Stimulated activated CD4-positive, alpha-beta T cell treated with anti-CD3 and anti-CD28 coated beads, Interleukin-2, amount 100 ng/mL, for 4 hours (primary cell): ENCODE data around the gene NAXE.
"Not testable (repeated sequence)": the region's sequence is repeated elsewhere in the genome, so short reads cannot be mapped to it uniquely, and the experiment has no call there.

ENCODE experiments used
- DNase-seq: peaks from one replicate; pipeline ENCODE4 v3.0.0-alpha.2; 2020; ENCODE audit warnings: low read depth

Gene NAXE

GRCh38 chr1:156623946-156624813, 32.6 kb downstream of the NAXE start:
- DNase-seq: no peak

- DNase-seq: no peak
Measured at GRCh38 chr1:156624814-156625435, 33.3 kb downstream of the NAXE start.

GRCh38 chr1:156625436-156626078, 34.0 kb downstream of the NAXE start:
- no peak for DNase-seq

- no peak for DNase-seq
Measured at GRCh38 chr1:156626079-156626438, 34.5 kb downstream of the NAXE start.

GRCh38 chr1:156627313-156627880, 35.8 kb downstream of the NAXE start:
- no peak for DNase-seq

- no peak for DNase-seq
Measured at GRCh38 chr1:156629823-156630449, 38.4 kb downstream of the NAXE start.

GRCh38 chr1:156631152-156631551, 39.6 kb downstream of the NAXE start:
- DNase-seq: not testable (repeated sequence)

GRCh38 chr1:156632355-156632754, 40.8 kb downstream of the NAXE start:
- no peak for DNase-seq

GRCh38 chr1:156638189-156638985, 46.8 kb downstream of the NAXE start:
- DNase-seq: no peak

GRCh38 chr1:156639601-156640101, 48.1 kb downstream of the NAXE start:
- no peak for DNase-seq

- no peak for DNase-seq
Measured at GRCh38 chr1:156640842-156641706, 49.5 kb downstream of the NAXE start.

GRCh38 chr1:156641761-156642264, 50.2 kb downstream of the NAXE start, which contains the start of gene BCAN:
Gene BCAN (plus strand): TSS chr1:156642117. CDS start chr1:156646055, 3,938 bp downstream.
- DNase-seq: no peak

- DNase-seq: no peak
Measured at GRCh38 chr1:156642265-156643048, 50.9 kb downstream of the NAXE start.

GRCh38 chr1:156643049-156643777, 51.6 kb downstream of the NAXE start:
- no peak for DNase-seq

- no peak for DNase-seq
Measured at GRCh38 chr1:156643778-156644092, 52.2 kb downstream of the NAXE start.
